Karpas-422 (cell line): ENCODE measurements around the gene CTTNBP2NL. TPM values are rescaled to one million over a fixed set of nuclear protein-coding genes. Genes with fewer than 3 reads are reported as not detected.

ENCODE experiments used
- DNase-seq: peaks from one replicate; pipeline ENCODE4 v3.0.0-alpha.2; 2015
- H2AFZ ChIP-seq: fragments of 200-600 bp; sonication (generic); 2 replicates; pipeline ENCODE4 v1.6.1; 2014; ENCODE audit warnings: antibody characterized with exemption, low read length, mixed read lengths
- H3K27ac ChIP-seq: fragments of 200-600 bp; sonication (generic); 2 replicates; pipeline ENCODE4 v1.5.1; 2014; ENCODE audit warnings: mild to moderate bottlenecking, low read length, moderate library complexity
- H3K27me3 ChIP-seq: fragments of 200-600 bp; sonication (generic); 2 replicates; pipeline ENCODE4 v1.6.1; 2014; ENCODE audit warnings: low read length, mixed read lengths
- H3K36me3 ChIP-seq: fragments of 200-600 bp; sonication (generic); 2 replicates; pipeline ENCODE4 v1.6.1; 2014; ENCODE audit warnings: low read length, mixed read lengths; ENCODE audit not compliant: insufficient read depth
- H3K4me1 ChIP-seq: fragments of 200-600 bp; sonication (generic); 2 replicates; pipeline ENCODE4 v1.6.1; 2014; ENCODE audit warnings: mild to moderate bottlenecking, low read length, mixed read lengths
- H3K4me2 ChIP-seq: fragments of 200-600 bp; sonication (generic); 2 replicates; pipeline ENCODE4 v1.6.1; 2014; ENCODE audit warnings: low read length, low read depth, mild to moderate bottlenecking; ENCODE audit not compliant: poor library complexity, severe bottlenecking
- H3K4me3 ChIP-seq: fragments of 200-600 bp; sonication (generic); 2 replicates; pipeline ENCODE4 v1.5.1; 2014; ENCODE audit warnings: mild to moderate bottlenecking, antibody characterized with exemption, low read length, mixed read lengths
- H3K79me2 ChIP-seq: fragments of 200-600 bp; sonication (generic); 2 replicates; pipeline ENCODE4 v1.6.1; 2014; ENCODE audit warnings: mild to moderate bottlenecking, low read length, mixed read lengths
- H3K9ac ChIP-seq: fragments of 200-600 bp; sonication (generic); 2 replicates; pipeline ENCODE4 v1.6.0; 2014; ENCODE audit warnings: low read length
- H3K9me2 ChIP-seq: fragments of 200-600 bp; sonication (generic), shearing (Covaris generic); replicated peaks from 2 replicates; pipeline ENCODE4 v1.6.0; 2014; ENCODE audit warnings: mild to moderate bottlenecking, low read length, moderate library complexity; ENCODE audit not compliant: insufficient read depth
- H3K9me3 ChIP-seq: fragments of 300-700, 200-600 bp; sonication (generic); 2 replicates; pipeline ENCODE4 v1.6.1; 2014; ENCODE audit warnings: low read length, mixed read lengths
- H4K20me1 ChIP-seq: fragments of 200-600 bp; sonication (generic); 2 replicates; pipeline ENCODE4 v1.6.1; 2014; ENCODE audit warnings: mild to moderate bottlenecking, antibody characterized with exemption, low read length, low read depth; ENCODE audit not compliant: insufficient read depth
- total RNA-seq: library from RNA; depleted of rRNA; stranded (reverse); fragments of >200 nt; shearing (Covaris generic); gene quantifications from 2 replicates; pipeline ENCODE4 v1.2.3, GENCODE V29; 2014; ENCODE audit warnings: low replicate concordance; rRNA removed

Gene CTTNBP2NL, protein sequence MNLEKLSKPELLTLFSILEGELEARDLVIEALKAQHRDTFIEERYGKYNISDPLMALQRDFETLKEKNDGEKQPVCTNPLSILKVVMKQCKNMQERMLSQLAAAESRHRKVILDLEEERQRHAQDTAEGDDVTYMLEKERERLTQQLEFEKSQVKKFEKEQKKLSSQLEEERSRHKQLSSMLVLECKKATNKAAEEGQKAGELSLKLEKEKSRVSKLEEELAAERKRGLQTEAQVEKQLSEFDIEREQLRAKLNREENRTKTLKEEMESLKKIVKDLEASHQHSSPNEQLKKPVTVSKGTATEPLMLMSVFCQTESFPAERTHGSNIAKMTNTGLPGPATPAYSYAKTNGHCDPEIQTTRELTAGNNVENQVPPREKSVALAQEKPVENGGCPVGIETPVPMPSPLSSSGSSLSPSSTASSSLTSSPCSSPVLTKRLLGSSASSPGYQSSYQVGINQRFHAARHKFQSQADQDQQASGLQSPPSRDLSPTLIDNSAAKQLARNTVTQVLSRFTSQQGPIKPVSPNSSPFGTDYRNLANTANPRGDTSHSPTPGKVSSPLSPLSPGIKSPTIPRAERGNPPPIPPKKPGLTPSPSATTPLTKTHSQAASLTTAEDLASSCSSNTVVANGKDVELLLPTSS
- total RNA-seq = not detected in 2 replicates

DNA sequence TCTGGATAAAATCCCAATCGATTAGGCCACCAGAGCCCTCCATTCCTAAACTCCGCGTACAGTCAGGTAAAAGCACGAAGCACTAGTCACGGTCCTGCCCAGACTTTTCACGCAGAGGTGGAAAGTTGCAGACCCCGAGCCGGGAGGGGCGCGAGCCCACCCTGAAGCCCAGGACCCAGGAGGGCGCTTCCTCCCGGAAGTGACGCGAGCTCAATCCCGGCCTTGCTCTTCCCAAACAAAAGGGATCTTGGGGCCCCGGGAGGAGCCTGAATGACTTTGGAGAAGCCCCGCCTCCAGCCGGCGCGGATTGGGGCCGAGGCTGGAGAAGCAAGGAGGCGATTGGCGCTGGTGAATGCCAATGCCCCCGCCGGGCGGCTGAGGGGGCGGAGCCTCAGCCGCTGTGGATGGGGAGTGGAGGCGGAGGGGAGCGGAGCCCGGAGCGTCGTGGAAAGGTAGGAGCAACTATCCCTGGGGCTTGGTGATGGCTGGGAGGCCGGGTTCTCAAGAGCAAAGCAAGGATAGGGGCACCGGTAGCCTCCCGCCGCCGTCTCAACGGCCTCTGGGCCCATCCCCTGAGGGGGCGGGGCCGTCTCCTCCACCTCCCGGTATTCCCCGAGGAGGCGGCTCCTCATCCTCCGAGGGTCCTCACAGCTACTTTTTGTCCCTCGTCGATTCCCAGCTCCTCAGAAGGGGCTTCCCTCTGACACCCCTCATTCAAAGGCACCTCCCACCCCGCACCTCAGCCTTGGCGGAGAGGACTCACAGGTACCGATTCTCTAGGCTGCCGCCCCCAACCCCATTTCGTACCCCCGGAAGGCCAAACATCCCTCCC is at the start of gene CTTNBP2NL:
CTTNBP2NL (plus strand) TSS at position 394 of the 832 bp plus-strand sequence. CDS start 19,952 bp downstream, outside the sequence.
- Histone ChIP-seq H4K20me1 (no peaks in the 10 kb centered on the region), H2AFZ (peak within 1 kb of the TSS; percentile 32; the same call in 1 of the 2 replicates), H3K4me2 (peak within 1 kb of the TSS; percentile 72), H3K36me3 (no peaks in the 10 kb centered on the region), H3K27me3 (no peaks in the 10 kb centered on the region), H3K27ac (no peak within 1 kb of the TSS), H3K4me1 (peaks cover 20% of the 10 kb centered on the region), H3K79me2 (no peaks in the 10 kb centered on the region), H3K9me3 (no peaks in the 10 kb centered on the region), H3K9me2 (no peaks in the 10 kb centered on the region), H3K9ac (0 out of 2 replicates have a peak within 1 kb of the TSS, but pooled peaks have one; percentile 13), H3K4me3 (peak within 1 kb of the TSS; percentile 60)
- peak; percentile 84 for DNase-seq

DNA sequence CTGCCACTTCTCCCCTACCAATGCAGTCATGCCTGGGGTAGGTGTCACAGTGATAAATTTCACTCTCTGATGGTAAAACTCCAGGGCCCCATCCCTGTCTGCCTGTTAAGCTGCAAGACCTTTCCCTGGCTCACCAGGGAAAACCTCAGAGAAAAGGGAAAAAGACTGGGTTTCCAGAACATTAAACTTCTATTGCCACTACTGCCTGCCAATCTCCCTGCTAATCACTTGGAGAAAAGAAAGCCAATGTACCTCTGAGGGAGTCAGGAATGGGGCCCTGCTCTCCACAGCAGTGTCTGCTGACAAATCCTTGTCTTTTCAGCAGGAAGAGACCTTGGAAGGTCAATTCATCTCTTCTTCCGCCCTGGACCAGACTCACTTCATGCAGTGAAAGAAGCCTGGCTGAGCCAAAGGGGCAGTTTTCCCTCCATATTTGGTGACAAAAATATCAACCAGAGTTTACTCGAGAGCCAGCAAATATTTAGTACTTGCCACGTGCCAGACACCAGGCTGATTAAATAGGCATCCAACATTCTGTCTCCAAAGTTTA is 49.1 kb upstream of the CTTNBP2NL start:
- H2AFZ ChIP-seq = no peak overlapping the region
- no peaks in the 10 kb centered on the region for H3K36me3 ChIP-seq
- no peak overlapping the region for H3K4me3 ChIP-seq
- H3K4me1 ChIP-seq = no peaks in the 10 kb centered on the region
- 0 out of 2 replicates have a peak, but pooled peaks cover 4% of the 10 kb centered on the region for H3K27me3 ChIP-seq
- H3K79me2 ChIP-seq = no peaks in the 10 kb centered on the region
- H3K9me2 ChIP-seq = no peaks in the 10 kb centered on the region
- no peaks in the 10 kb centered on the region for H4K20me1 ChIP-seq
- H3K4me2 ChIP-seq = no peak overlapping the region
- no peak for DNase-seq
- no peak overlapping the region for H3K9ac ChIP-seq
- no peaks in the 10 kb centered on the region; the same call in 1 of the 2 replicates for H3K9me3 ChIP-seq
- no peak overlapping the region for H3K27ac ChIP-seq

DNA sequence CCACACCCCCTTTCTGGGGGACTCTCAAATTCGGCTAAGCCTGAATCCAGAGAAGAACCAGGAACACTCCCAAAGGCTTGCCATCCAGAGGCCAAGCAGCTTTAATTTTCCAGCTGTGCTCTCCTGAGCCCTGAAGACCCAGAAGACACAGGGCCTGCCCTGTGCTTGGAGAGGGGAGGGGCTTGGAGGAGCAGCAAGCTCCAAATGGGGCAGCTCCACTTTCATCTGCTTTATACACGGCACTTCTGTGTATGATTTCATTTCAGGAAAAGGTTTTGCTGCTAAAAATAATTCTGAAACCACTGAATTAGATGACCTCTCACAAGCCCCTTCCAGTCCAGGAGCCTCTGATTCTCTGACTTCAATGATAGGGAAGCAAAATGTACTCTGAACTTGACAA is 39.2 kb upstream of the CTTNBP2NL start:
- no peak for DNase-seq
- H3K4me3 ChIP-seq = no peak overlapping the region
- H4K20me1 ChIP-seq = no peaks in the 10 kb centered on the region
- H3K9me3 ChIP-seq = no peaks in the 10 kb centered on the region
- H3K36me3 ChIP-seq = no peaks in the 10 kb centered on the region
- no peaks in the 10 kb centered on the region for H3K79me2 ChIP-seq
- no peaks in the 10 kb centered on the region for H3K4me1 ChIP-seq
- no peaks in the 10 kb centered on the region for H3K9me2 ChIP-seq
- H3K4me2 ChIP-seq = no peak overlapping the region
- H3K9ac ChIP-seq = no peak overlapping the region
- no peak overlapping the region for H2AFZ ChIP-seq
- no peaks in the 10 kb centered on the region for H3K27me3 ChIP-seq
- H3K27ac ChIP-seq = no peak overlapping the region

DNA sequence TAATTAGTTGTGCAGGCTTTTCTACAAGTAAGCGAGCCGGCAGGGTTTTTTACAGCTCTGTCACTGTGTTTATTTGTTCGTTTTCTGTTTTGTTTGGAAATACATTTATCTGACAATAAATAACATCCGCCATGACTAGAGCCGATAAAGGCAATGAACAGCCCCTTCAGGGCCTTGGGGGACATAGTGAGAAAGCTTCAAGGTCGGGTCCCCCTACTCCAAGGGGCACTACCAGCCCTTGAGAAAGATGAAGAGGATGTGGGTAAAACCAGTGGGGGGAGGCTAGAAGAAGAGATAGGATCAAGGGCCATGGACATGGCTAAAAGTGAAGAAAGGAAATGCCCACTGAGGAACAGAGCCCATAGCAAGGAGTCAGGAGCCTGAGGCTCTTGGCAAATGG is 38.5 kb upstream of the CTTNBP2NL start:
- Histone ChIP-seq H3K27ac (no peak overlapping the region), H2AFZ (no peak overlapping the region), H3K9me2 (no peaks in the 10 kb centered on the region), H3K27me3 (no peaks in the 10 kb centered on the region), H3K4me3 (no peak overlapping the region), H3K9me3 (no peaks in the 10 kb centered on the region), H3K9ac (no peak overlapping the region), H3K4me2 (no peak overlapping the region), H3K36me3 (no peaks in the 10 kb centered on the region), H3K4me1 (no peaks in the 10 kb centered on the region), H4K20me1 (no peaks in the 10 kb centered on the region), H3K79me2 (no peaks in the 10 kb centered on the region)
- no peak for DNase-seq

DNA sequence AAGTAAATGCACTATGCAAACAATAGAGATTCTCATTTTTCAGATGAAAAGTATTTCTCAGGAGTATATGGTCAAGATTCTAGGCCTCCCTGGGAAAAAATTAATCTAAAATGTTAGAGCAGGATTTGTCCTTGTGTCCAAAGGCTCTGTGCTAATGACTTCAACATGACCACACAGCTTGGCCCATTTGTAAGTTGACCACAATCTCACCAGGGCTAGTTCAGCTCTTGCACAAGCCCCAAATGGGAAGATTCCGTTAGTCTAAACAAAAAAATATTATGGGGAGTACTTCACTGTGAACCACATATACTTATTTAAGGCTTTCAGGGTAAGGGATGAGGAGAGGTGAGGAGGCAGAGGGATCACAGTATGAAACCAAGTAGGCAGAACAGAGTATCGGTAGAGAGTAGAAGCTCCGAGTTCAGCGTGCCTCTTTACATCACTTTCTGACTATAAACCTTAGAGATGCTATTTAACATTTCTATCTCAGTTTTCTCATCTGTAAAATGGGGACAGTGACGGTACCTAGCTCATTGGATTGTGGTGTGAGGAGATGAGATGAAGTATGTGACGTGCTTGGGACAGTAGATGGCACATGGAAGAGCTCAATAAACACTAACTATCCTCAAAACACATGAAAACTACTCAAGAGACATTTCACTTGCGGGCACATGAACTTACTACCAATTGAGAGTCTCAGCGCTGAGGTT is 37.8 kb upstream of the CTTNBP2NL start:
- Histone ChIP-seq H3K9me3 (no peaks in the 10 kb centered on the region), H3K4me3 (no peak overlapping the region), H4K20me1 (no peaks in the 10 kb centered on the region), H3K9ac (no peak overlapping the region), H3K36me3 (no peaks in the 10 kb centered on the region), H3K79me2 (no peaks in the 10 kb centered on the region), H3K4me1 (no peaks in the 10 kb centered on the region), H2AFZ (no peak overlapping the region), H3K4me2 (no peak overlapping the region), H3K27ac (no peak overlapping the region), H3K9me2 (no peaks in the 10 kb centered on the region), H3K27me3 (no peaks in the 10 kb centered on the region)
- no peak for DNase-seq

DNA sequence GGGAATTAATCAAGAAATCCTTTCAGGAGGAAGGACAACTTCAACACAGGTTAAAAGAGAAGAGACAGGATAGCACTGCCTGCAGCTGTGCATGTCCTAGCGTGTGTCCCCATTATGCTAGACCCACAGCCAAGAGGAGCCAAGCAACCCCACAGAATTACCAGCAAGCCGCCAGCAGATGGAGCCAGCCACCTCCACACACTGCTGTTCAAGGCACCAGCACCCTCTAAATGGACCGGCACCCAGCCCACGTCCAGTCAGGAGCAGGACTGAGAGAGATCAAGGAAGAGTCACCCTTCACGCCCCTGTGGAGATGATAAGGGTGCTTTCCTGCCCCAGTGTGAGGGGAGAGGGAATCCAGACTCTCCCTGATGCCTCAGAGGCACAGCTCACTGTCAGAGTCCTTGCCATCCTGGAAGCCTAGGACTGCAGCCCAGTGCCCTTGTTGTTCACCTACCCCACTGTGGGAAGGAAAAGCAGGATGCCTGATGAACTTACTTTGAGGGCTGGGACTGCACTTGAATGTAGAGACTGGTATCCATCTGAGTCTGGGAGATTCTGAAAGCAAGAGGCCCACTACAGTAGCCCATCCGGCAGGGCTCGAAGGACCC is 37.1 kb upstream of the CTTNBP2NL start:
- no peaks in the 10 kb centered on the region for H3K36me3 ChIP-seq
- H3K9me3 ChIP-seq = no peaks in the 10 kb centered on the region
- DNase-seq = peak; percentile 61
- H3K79me2 ChIP-seq = no peaks in the 10 kb centered on the region
- no peak overlapping the region for H2AFZ ChIP-seq
- no peaks in the 10 kb centered on the region for H3K9me2 ChIP-seq
- no peak overlapping the region for H3K9ac ChIP-seq
- no peaks in the 10 kb centered on the region for H3K27me3 ChIP-seq
- no peak overlapping the region for H3K27ac ChIP-seq
- no peaks in the 10 kb centered on the region for H4K20me1 ChIP-seq
- no peak overlapping the region for H3K4me3 ChIP-seq
- H3K4me1 ChIP-seq = no peaks in the 10 kb centered on the region
- no peak overlapping the region for H3K4me2 ChIP-seq

DNA sequence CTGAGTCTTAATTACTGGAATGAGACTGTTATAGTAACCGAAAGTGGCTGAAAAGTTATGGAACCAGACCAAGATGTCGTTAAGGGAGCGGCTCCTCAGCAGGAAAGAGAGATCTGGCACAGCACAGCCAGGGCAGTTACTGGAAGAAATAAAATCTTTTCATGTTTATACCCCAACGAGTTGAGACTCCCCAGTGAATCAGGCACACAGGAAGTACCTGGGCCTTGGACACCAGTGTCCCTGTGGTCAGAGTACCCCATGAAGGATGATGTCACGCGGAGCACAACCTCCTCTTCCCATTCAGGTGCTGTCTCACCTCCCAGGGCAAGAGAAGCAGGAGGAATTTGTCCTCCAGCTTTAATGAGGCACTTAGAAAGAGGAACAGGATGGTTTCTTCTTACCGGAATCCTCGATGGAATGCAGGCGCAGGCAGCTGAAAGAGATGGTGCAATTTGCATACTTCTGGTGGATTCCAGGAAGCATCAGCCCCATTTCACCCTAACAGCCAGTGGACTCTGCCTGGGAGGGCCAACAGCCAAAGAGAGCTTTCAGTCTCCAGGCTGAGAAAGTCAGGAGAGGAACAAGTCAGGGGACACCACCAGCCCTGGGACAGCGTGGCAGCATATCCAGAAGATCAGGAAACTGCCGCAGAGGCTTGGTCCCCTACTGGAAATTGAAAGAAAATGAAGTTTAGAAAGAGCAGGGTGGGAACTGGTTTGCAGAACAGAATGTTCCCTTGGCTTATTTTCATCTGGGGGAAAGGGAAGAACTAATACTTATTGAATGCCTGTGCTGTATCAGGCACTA is 35.9 kb upstream of the CTTNBP2NL start:
- H3K4me3 ChIP-seq = no peak overlapping the region
- no peak for DNase-seq

More for the DNA sequence above, 35.9 kb upstream of the CTTNBP2NL start:
- Histone ChIP-seq H2AFZ (no peak overlapping the region), H3K79me2 (no peaks in the 10 kb centered on the region), H3K9me3 (no peaks in the 10 kb centered on the region), H3K27ac (no peak overlapping the region), H3K9me2 (no peaks in the 10 kb centered on the region), H3K27me3 (no peaks in the 10 kb centered on the region), H3K9ac (no peak overlapping the region), H4K20me1 (no peaks in the 10 kb centered on the region), H3K4me1 (no peaks in the 10 kb centered on the region), H3K36me3 (no peaks in the 10 kb centered on the region), H3K4me2 (no peak overlapping the region)
